Right cardiac atrium (tissue), 5 donors: Measurements from ENCODE around the gene DGCR2. TPM values are rescaled to one million over a fixed set of nuclear protein-coding genes. Genes with fewer than 3 reads are reported as not detected.

Experiments used
- ATAC-seq, 2 donors: fragments of 200-7000 bp; cut with Tn5 transposase; one replicate each; pipeline versions ENCODE4 v1.8.0 to v1.9.1; 2020; ENCODE audit warnings: moderate library complexity in 2 of 2, mild to moderate bottlenecking in 1 of 2
- DNase-seq, 3 donors: peaks; one replicate each; pipeline ENCODE4 v3.0.0-alpha.2; 2020
- H3K27ac ChIP-seq: one replicate; pipeline ENCODE4 v1.5.1; 2013; ENCODE audit warnings: mild to moderate bottlenecking, low read length, control low read depth, moderate library complexity
- H3K27me3 ChIP-seq: one replicate; pipeline ENCODE4 v1.6.1; 2013; ENCODE audit not compliant: control insufficient read depth, insufficient read depth
- H3K4me1 ChIP-seq: one replicate; pipeline ENCODE4 v1.6.1; 2013; ENCODE audit warnings: low read length; ENCODE audit not compliant: control insufficient read depth, insufficient read depth
- H3K4me3 ChIP-seq: one replicate; pipeline ENCODE4 v1.5.1; 2013; ENCODE audit warnings: low read length, control low read depth
- H3K9me3 ChIP-seq: one replicate; pipeline ENCODE4 v1.6.1; 2013; ENCODE audit warnings: low read length; ENCODE audit not compliant: control insufficient read depth
- WGBS: extraction: QIAGEN DNeasy Blood & Tissue Kit; methylation state at CpG from one replicate; pipeline ENCODE4 v1.1.7; 2013; 5-methylcytosine and 5-hydroxymethylcytosine counted together
- intact Hi-C, 4 donors: fragments of 100-400 bp; cut with DNase I; formaldehyde crosslinking; loops; one replicate each; pipeline versions ENCODE4 v1.11.0 to v1.14.0; 2022 to 2023
- polyA plus RNA-seq: library from polyadenylated mRNA; stranded (reverse); fragments of 200-250 nt; gene quantifications from one replicate; pipeline ENCODE4 v1.2.3, GENCODE V29; 2013
- total RNA-seq, 4 donors: library from RNA; stranded (reverse); fragmentation: NEBNext Ultra II Directional; extraction: Animal tissue kit (Norgen Biotek cat#: 25700); gene quantifications; one replicate each; pipeline ENCODE4 v1.2.1, GENCODE V29; 2021
- donor health status: healthy with polysubstance abuse.
- donor health status: DM: no; HTN: yes; CAD: no.
- donor health status: DM: no; HTN: no; CAD: no.
- donor health status: DM: no; HTN: yes; CAD: no; lungs with severe emphysema.
- donor health status: DM: yes; HTN: yes; CAD: no.

DGCR2 gene
- total and polyA plus RNA-seq, 5 donors, result 28.9 to 38.8 (median 34.9) TPM

- WGBS, result 81% methylated on average over 21 of the region's 21 CpGs
- DNase-seq (no peak), ATAC-seq (no peak)
- Histone ChIP-seq H3K27me3 (no peaks in the 10 kb centered on the region), H3K4me1 (peaks cover 3% of the 10 kb centered on the region), H3K4me3 (no peak overlapping the region), H3K27ac (no peak overlapping the region), H3K9me3 (no peaks in the 10 kb centered on the region)
- intact Hi-C loops, result no loop called here
Measured at GRCh38 chr22:19125474-19126308, 3.5 kb upstream of the DGCR2 start.

GRCh38 chr22:19125011-19125410, 2.8 kb upstream of the DGCR2 start:
- intact Hi-C loops, result no loop called here
- no peak for DNase-seq
- no peak overlapping the region for H3K27ac ChIP-seq
- no peaks in the 10 kb centered on the region for H3K9me3 ChIP-seq
- H3K4me3 ChIP-seq, result no peak overlapping the region
- WGBS, result 93% methylated on average over 11 of the region's 11 CpGs
- no peaks in the 10 kb centered on the region for H3K27me3 ChIP-seq
- ATAC-seq, result no peak
- H3K4me1 ChIP-seq, result peaks cover 4% of the 10 kb centered on the region

- peaks cover 4% of the 10 kb centered on the region for H3K4me1 ChIP-seq
- H3K27ac ChIP-seq, result no peak overlapping the region
- no peaks in the 10 kb centered on the region for H3K9me3 ChIP-seq
- no peak overlapping the region for H3K4me3 ChIP-seq
- no peaks in the 10 kb centered on the region for H3K27me3 ChIP-seq
- DNase-seq (no peak), ATAC-seq (no peak)
- intact Hi-C loops, result no loop called here
- WGBS, result 73% methylated on average over 4 of the region's 4 CpGs
Measured at GRCh38 chr22:19124377-19124776, 2.2 kb upstream of the DGCR2 start.

- Histone ChIP-seq H3K27me3 (no peaks in the 10 kb centered on the region), H3K4me1 (peaks cover 5% of the 10 kb centered on the region), H3K9me3 (no peaks in the 10 kb centered on the region), H3K4me3 (no peak overlapping the region), H3K27ac (no peak overlapping the region)
- intact Hi-C loops, result no loop called here
- 81% methylated on average over 4 of the region's 4 CpGs for WGBS
- DNase-seq (no peak), ATAC-seq (no peak)
Measured at GRCh38 chr22:19123936-19124335, 1.7 kb upstream of the DGCR2 start.

- intact Hi-C loops, result no loop called here
- no peak for DNase-seq
Measured at GRCh38 chr22:19122752-19123492, 710 bp upstream of the DGCR2 start.

GRCh38 chr22:19121631-19122142, 525 bp downstream of the DGCR2 start:
- intact Hi-C loops, result no loop called here
- Histone ChIP-seq H3K4me1 (peaks cover 11% of the 10 kb centered on the region), H3K27ac (peak overlapping the region; percentile 94), H3K9me3 (no peaks in the 10 kb centered on the region), H3K4me3 (peak overlapping the region; percentile 85), H3K27me3 (no peaks in the 10 kb centered on the region)
- WGBS, result under 1% methylated on average over 47 of the region's 47 CpGs
- peak; percentile 56 to 84 (median 82) for DNase-seq
- ATAC-seq, result peak; percentile 25 to 41

More at GRCh38 chr22:19122752-19123492, 710 bp upstream of the DGCR2 start:
- peak; percentile 5 to 25 for ATAC-seq
- Histone ChIP-seq H3K9me3 (no peaks in the 10 kb centered on the region), H3K27me3 (no peaks in the 10 kb centered on the region), H3K4me1 (peaks cover 6% of the 10 kb centered on the region), H3K4me3 (peak overlapping the region; percentile 46), H3K27ac (no peak overlapping the region)
- 16% methylated on average over 27 of the region's 27 CpGs for WGBS

- Histone ChIP-seq H3K9me3 (no peaks in the 10 kb centered on the region), H3K27ac (peak overlapping the region; percentile 94), H3K4me3 (peak overlapping the region; percentile 85), H3K27me3 (no peaks in the 10 kb centered on the region), H3K4me1 (peaks cover 13% of the 10 kb centered on the region)
- 15% methylated on average over 23 of the region's 23 CpGs for WGBS
- ATAC-seq, result peak in 1 of 2 donors; percentile 20
- DNase-seq, result no peak
- intact Hi-C loops, result no loop called here
Measured at GRCh38 chr22:19120829-19121630, 1.2 kb downstream of the DGCR2 start.

- Histone ChIP-seq H3K4me3 (no peak overlapping the region), H3K27me3 (no peaks in the 10 kb centered on the region), H3K4me1 (peaks cover 20% of the 10 kb centered on the region), H3K27ac (no peak overlapping the region), H3K9me3 (no peaks in the 10 kb centered on the region)
- WGBS, result 89% methylated on average over 8 of the region's 8 CpGs
- DNase-seq, result no peak
- no peak for ATAC-seq
- intact Hi-C loops, result no loop called here
Measured at GRCh38 chr22:19119949-19120348, 2.3 kb downstream of the DGCR2 start.

GRCh38 chr22:19118329-19118880, 3.8 kb downstream of the DGCR2 start:
- no peaks in the 10 kb centered on the region for H3K9me3 ChIP-seq
- H3K4me1 ChIP-seq, result peaks cover 23% of the 10 kb centered on the region
- no peak for DNase-seq
- no peak overlapping the region for H3K4me3 ChIP-seq
- no peak overlapping the region for H3K27ac ChIP-seq
- no peak for ATAC-seq
- WGBS, result 91% methylated on average over 4 of the region's 4 CpGs
- intact Hi-C loops, result no loop called here
- H3K27me3 ChIP-seq, result no peaks in the 10 kb centered on the region

GRCh38 chr22:19117111-19117512, 5.1 kb downstream of the DGCR2 start:
- DNase-seq, result no peak
- no peaks in the 10 kb centered on the region for H3K27me3 ChIP-seq
- ATAC-seq, result no peak
- H3K27ac ChIP-seq, result no peak overlapping the region
- no peak overlapping the region for H3K4me3 ChIP-seq
- peaks cover 23% of the 10 kb centered on the region for H3K4me1 ChIP-seq
- no peaks in the 10 kb centered on the region for H3K9me3 ChIP-seq
- WGBS, result 68% methylated on average over 9 of the region's 9 CpGs
- intact Hi-C loops, result no loop called here
